ENCODE measurements around the gene PGGHG.
"Not testable (repeated sequence)": the region's sequence is repeated elsewhere in the genome, so short reads cannot be mapped to it uniquely, and the experiment has no call there.

PGGHG gene

GRCh38 chr11:285021-285893, 3.7 kb upstream of the PGGHG start:
- CTCF ChIA-PET: interaction anchor here (0.7 to 2.1 kb wide), 2 partner anchors 20 to 35 kb away, joined by 3 to 6 read pairs; no protein-coding TSS in a partner anchor
- H3K36me3 Mint-ChIP-seq: peaks cover 54% of the 10 kb centered on the region

DNA sequence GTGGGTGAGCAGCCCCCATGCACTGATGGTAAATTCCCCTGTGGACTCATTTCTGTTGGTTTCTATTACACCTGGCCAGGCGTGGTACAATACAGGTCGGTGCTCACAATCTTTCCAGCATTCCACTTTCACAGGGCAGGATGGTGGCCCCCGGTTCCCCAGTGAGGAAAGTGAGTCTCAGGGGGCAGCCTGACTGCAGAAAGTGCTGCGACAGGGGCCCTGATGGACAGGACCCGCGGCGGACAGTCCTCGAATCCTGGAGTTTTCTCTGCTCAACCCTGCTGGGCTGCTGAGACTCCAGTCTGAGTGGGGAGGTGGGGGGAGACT, 3.1 kb upstream of the PGGHG start:
- Mint-ChIP-seq H3K27ac (peak overlapping the region; percentile 75), H3K9me3 (no peaks in the 10 kb centered on the region), H3K4me3 (peak overlapping the region; percentile 10), H3K36me3 (peaks cover 52% of the 10 kb centered on the region), H3K4me1 (peaks cover 69% of the 10 kb centered on the region), H3K27me3 (peaks cover 59% of the 10 kb centered on the region)
- DNase-seq: peak; percentile 21
- CTCF ChIA-PET: interaction anchor here (0.7 to 2.1 kb wide), 3 partner anchors 20 to 35 kb away, joined by 3 to 6 read pairs (median 3); no protein-coding TSS in a partner anchor

More at GRCh38 chr11:285021-285893, 3.7 kb upstream of the PGGHG start:
- peak; percentile 18 for DNase-seq
- Mint-ChIP-seq H3K9me3 (no peaks in the 10 kb centered on the region), H3K27ac (peak overlapping the region; percentile 75), H3K4me3 (peak overlapping the region; percentile 37), H3K27me3 (peaks cover 65% of the 10 kb centered on the region), H3K4me1 (peaks cover 66% of the 10 kb centered on the region)

DNA sequence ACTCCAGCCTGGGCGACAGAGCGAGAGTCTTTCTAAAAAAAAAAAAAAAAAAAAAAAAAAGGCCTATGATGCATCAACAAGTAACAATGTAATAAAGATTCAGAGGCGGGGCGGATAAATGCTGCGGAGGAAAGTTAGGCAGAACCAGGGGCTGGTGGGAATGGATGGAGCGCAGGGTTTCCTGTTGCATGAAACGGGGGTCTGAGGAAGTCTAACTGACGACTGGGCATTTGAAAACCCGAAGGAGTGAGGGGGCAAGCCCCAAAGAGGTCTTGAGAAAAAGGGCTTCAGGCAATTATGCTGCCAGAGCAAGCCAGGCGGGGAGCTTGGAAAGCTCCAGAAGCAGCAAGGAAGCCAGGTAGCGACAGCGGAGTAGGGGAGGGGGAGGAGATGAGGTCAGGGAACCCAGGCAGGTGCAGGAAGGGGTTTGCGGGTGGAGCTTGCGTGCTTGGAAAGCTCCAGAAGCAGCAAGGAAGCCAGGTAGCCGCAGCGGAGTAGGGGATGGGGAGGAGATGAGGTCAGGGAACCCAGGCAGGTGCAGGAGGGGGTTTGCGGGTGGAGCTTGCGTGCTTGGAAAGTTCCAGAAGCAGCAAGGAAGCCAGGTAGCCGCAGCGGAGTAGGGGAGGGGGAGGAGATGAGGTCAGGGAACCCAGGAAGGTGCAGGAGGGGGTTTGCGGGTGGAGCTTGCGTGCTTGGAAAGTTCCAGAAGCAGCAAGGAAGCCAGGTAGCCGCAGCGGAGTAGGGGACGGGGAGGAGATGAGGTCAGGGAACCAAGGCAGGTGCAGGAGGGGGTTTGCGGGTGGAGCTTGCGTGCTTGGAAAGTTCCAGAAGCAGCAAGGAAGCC, 1.7 kb upstream of the PGGHG start:
- Mint-ChIP-seq H3K27me3 (peaks cover 46% of the 10 kb centered on the region), H3K4me1 (peaks cover 65% of the 10 kb centered on the region), H3K4me3 (peak overlapping the region; percentile 100), H3K36me3 (peaks cover 47% of the 10 kb centered on the region), H3K27ac (peak overlapping the region; percentile 98)
- not testable (repeated sequence) for H3K9me3 Mint-ChIP-seq
- peak; percentile 91 for DNase-seq
- CTCF ChIA-PET: interaction anchor here (0.7 to 3.9 kb wide), 7 partner anchors 18 to 1565 kb away, joined by 3 to 23 read pairs (median 3); no protein-coding TSS in a partner anchor

DNA sequence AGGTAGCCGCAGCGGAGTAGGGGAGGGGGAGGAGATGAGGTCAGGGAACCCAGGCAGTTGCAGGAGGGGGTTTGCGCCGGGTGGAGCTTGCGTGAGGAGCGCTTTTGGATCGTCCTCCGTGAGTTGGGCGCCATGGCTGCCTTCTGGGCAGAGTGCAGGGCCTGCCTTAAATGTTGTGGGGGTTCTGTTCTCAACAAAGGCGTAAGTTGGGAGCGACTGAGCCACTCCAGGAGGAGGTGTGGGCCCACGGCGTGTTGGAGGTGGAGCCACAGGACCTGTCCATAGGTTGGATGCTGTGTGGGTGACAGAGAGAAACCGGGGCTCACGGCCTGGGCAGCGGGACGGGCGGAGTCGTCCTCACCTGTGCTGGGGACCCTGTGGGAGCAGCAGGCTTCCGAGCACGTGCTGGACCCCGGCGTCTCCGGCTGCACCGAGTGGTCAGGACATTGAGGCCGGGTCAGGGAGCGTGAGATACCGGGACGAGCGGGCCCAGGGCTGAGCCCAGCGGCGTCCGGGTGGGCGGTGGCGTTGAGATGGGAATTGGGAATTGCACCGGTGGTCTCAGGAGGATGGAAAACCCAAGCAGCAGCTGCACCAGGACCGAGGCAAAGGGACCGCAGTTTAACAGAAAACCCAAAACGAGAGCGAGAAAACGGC, 977 bp upstream of the PGGHG start:
- no peak for DNase-seq
- Mint-ChIP-seq H3K27me3 (peaks cover 38% of the 10 kb centered on the region), H3K4me3 (peak overlapping the region; percentile 100), H3K9me3 (no peaks in the 10 kb centered on the region), H3K4me1 (peaks cover 63% of the 10 kb centered on the region), H3K27ac (peak overlapping the region; percentile 98), H3K36me3 (peaks cover 40% of the 10 kb centered on the region)
- CTCF ChIA-PET: interaction anchor here (0.7 to 3.9 kb wide), 6 partner anchors 18 to 1564 kb away, joined by 3 to 23 read pairs (median 3); no protein-coding TSS in a partner anchor

GRCh38 chr11:289398-289711, 429 bp downstream of the PGGHG start:
- no peak for DNase-seq
- peak overlapping the region; percentile 76 for H3K4me3 Mint-ChIP-seq
- H3K27ac Mint-ChIP-seq: peak overlapping the region; percentile 82
- H3K27me3 Mint-ChIP-seq: peaks cover 32% of the 10 kb centered on the region
- peaks cover 56% of the 10 kb centered on the region for H3K4me1 Mint-ChIP-seq
- CTCF ChIA-PET: interaction anchor here (0.7 to 3.9 kb wide), 2 partner anchors 16 to 39 kb away, joined by 8 to 23 read pairs; no protein-coding TSS in a partner anchor
- H3K36me3 Mint-ChIP-seq: peaks cover 33% of the 10 kb centered on the region
- H3K9me3 Mint-ChIP-seq: no peaks in the 10 kb centered on the region

DNA sequence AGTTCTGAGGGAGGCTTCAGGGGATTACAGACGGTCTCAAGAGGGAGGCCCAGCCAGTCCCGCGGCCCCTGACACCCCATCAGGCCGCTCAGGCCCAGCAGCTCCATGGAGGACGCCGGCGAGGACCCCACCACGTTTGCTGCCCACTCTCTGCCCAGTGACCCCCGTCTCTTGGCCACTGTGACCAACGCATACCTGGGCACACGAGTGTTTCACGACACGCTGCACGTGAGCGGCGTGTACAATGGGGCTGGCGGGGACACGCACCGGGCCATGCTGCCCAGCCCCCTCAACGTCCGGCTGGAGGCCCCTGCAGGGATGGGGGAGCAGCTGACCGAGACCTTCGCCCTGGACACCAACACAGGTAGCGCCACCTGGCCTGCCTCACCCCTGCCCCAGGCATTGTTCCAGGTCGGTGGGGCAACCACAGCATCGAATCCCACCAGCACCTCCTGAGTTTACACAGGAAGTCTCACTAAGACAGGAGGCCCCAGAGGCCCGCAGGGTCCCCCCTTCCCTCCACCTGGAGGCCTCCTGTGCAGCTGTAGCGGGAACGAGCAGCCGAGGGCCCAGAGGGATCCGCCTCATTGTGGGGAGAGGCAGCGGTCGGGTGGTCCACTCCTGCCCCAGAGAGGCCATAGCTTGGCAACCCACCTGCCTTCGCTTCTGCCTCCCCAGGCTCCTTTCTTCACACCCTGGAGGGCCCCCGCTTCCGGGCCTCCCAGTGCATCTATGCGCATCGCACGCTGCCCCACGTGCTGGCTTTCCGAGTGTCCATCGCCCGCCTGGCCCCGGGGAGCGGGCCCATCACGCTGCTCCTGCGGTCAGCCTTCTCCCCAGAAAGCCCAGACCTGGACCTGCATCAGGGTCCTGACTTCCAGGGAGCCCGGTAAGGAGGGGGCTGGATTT, 1.0 kb downstream of the PGGHG start:
- peak overlapping the region; percentile 89 for H3K27ac Mint-ChIP-seq
- H3K9me3 Mint-ChIP-seq: no peaks in the 10 kb centered on the region
- DNase-seq: peak; percentile 24
- H3K27me3 Mint-ChIP-seq: peaks cover 28% of the 10 kb centered on the region
- CTCF ChIA-PET: interaction anchor here (0.7 to 3.9 kb wide), 4 partner anchors 15 to 39 kb away, joined by 4 to 23 read pairs (median 8); no protein-coding TSS in a partner anchor
- H3K36me3 Mint-ChIP-seq: peaks cover 35% of the 10 kb centered on the region
- peaks cover 53% of the 10 kb centered on the region for H3K4me1 Mint-ChIP-seq
- peak overlapping the region; percentile 76 for H3K4me3 Mint-ChIP-seq

GRCh38 chr11:290621-291231, 1.8 kb downstream of the PGGHG start:
- H3K4me3 Mint-ChIP-seq: peak overlapping the region; percentile 76
- peak overlapping the region; percentile 69 for H3K27ac Mint-ChIP-seq
- CTCF ChIA-PET: interaction anchor here (1.2 to 1.8 kb wide), 2 partner anchors 15 to 40 kb away, joined by 4 to 9 read pairs; no protein-coding TSS in a partner anchor
- peaks cover 47% of the 10 kb centered on the region for H3K4me1 Mint-ChIP-seq
- peaks cover 30% of the 10 kb centered on the region for H3K36me3 Mint-ChIP-seq
- peak; percentile 21 for DNase-seq
- peaks cover 20% of the 10 kb centered on the region for H3K27me3 Mint-ChIP-seq
- no peaks in the 10 kb centered on the region for H3K9me3 Mint-ChIP-seq

DNA sequence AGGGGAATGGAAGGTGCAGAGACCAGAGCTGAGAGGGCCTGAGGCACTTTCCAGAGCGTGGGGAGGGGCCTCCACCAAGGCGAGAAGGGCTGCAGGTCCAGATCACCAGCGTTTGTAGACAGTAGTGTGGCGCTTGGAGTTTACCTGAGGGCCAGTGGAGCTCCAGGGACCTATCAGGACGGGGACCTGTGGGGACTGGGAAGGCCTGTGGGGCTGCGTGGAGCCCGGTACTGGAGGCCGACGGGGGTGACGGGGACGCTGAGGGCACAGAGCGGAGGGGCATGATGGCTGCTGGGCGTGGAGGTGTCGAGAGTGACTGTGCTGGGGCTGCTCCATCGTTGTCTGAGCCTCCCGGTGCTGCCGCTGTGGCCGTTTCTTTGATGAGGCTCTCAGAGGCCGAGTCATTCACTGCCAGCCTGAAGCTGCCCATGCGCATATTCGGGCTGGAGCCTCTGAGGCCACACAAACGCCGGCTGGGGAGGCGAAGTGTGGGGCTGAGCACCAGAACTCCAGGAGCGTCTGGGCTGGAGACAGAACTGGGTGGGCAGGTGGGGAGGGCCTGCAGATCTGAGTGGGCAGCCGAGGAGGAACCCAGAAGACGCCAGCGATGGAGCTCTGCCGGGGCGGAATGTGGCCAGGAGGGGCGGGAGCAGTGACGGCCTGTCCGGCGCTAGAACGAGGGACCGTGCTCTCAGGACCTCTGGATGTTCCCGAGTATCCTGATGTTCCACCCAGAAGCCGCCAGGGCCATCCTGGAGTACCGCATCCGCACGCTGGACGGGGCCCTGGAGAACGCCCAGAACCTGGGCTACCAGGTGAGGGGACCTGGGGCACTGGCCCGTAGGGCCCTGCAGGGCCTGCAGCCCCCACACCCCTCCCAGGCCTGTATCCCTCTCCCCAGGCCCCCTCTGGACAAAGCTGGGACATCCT, 2.6 kb downstream of the PGGHG start:
- CTCF ChIA-PET: interaction anchor here (1.8 kb wide), 1 partner anchor 41 kb away, joined by 9 read pairs; no protein-coding TSS in a partner anchor
- peaks cover 38% of the 10 kb centered on the region for H3K4me1 Mint-ChIP-seq
- H3K27ac Mint-ChIP-seq: peak overlapping the region; percentile 68
- peaks cover 18% of the 10 kb centered on the region for H3K27me3 Mint-ChIP-seq
- H3K36me3 Mint-ChIP-seq: peaks cover 27% of the 10 kb centered on the region
- H3K9me3 Mint-ChIP-seq: no peaks in the 10 kb centered on the region
- DNase-seq: peak; percentile 20
- H3K4me3 Mint-ChIP-seq: peak overlapping the region; percentile 76

- peaks cover 27% of the 10 kb centered on the region for H3K36me3 Mint-ChIP-seq
- H3K27me3 Mint-ChIP-seq: peaks cover 10% of the 10 kb centered on the region
- H3K4me3 Mint-ChIP-seq: no peak overlapping the region
- peak overlapping the region; percentile 42 for H3K27ac Mint-ChIP-seq
- H3K4me1 Mint-ChIP-seq: peaks cover 38% of the 10 kb centered on the region
- CTCF ChIA-PET: interaction anchor here (1.0 to 1.8 kb wide), 3 partner anchors 42 to 105 kb away, joined by 3 to 9 read pairs (median 4); no protein-coding TSS in a partner anchor
- no peak for DNase-seq
- H3K9me3 Mint-ChIP-seq: no peaks in the 10 kb centered on the region
These were observed 3.5 kb downstream of the PGGHG start for GRCh38 chr11:292211-293121.

GRCh38 chr11:293271-293851, 4.4 kb downstream of the PGGHG start:
- DNase-seq: no peak
- CTCF ChIA-PET: interaction anchor here (1.0 to 2.9 kb wide), 3 partner anchors 43 to 104 kb away, joined by 3 to 9 read pairs (median 4); no protein-coding TSS in a partner anchor
- Mint-ChIP-seq H3K36me3 (peaks cover 20% of the 10 kb centered on the region), H3K27me3 (peaks cover 2% of the 10 kb centered on the region), H3K27ac (no peak overlapping the region), H3K9me3 (no peaks in the 10 kb centered on the region), H3K4me1 (peaks cover 43% of the 10 kb centered on the region), H3K4me3 (no peak overlapping the region)

Data from activated naive CD4-positive, alpha-beta T cell treated with anti-CD3 and anti-CD28 coated beads, Interleukin-2, amount 10 ng/mL, durations not matched to agents 7 days and 5 days (primary cell).